Loucy (cell line): ENCODE data around the gene LRRC19.

ENCODE experiments used
- H2AFZ ChIP-seq: fragments of 200-600 bp; sonication (generic); 2 replicates; pipeline ENCODE4 v1.6.0; 2016; ENCODE audit warnings: antibody characterized with exemption, mild to moderate bottlenecking, low read length, moderate library complexity
- H3F3A ChIP-seq: fragments of 200-600 bp; 2 replicates; pipeline ENCODE4 v1.6.0; 2016; ENCODE audit warnings: antibody characterized with exemption, low read depth, mild to moderate bottlenecking
- H3K27me3 ChIP-seq: fragments of 200-600 bp; sonication (generic); 2 replicates; pipeline ENCODE4 v1.6.1; 2014; ENCODE audit warnings: low read length, mild to moderate bottlenecking; ENCODE audit not compliant: insufficient read depth, poor library complexity, severe bottlenecking
- H3K36me3 ChIP-seq: fragments of 200-600 bp; sonication (generic); 2 replicates; pipeline ENCODE4 v1.6.1; 2016; ENCODE audit warnings: low read length; ENCODE audit not compliant: insufficient read depth
- H3K4me1 ChIP-seq: fragments of 200-600 bp; sonication (generic); 2 replicates; pipeline ENCODE4 v1.5.1; 2014; ENCODE audit warnings: low read length, mild to moderate bottlenecking; ENCODE audit not compliant: insufficient read depth, poor library complexity, severe bottlenecking
- H3K4me2 ChIP-seq: fragments of 200-600 bp; sonication (generic); 2 replicates; pipeline ENCODE4 v1.6.0; 2014; ENCODE audit warnings: antibody characterized with exemption, low read length, low read depth, mild to moderate bottlenecking; ENCODE audit not compliant: poor library complexity, severe bottlenecking
- H3K4me3 ChIP-seq: fragments of 200-600 bp; sonication (generic); 2 replicates; pipeline ENCODE4 v1.5.1; 2014; ENCODE audit warnings: low read length, mild to moderate bottlenecking, mixed read lengths; ENCODE audit not compliant: poor library complexity, severe bottlenecking
- H3K79me2 ChIP-seq: fragments of 200-600 bp; sonication (generic); 2 replicates; pipeline ENCODE4 v1.6.1; 2014; ENCODE audit warnings: low read length; ENCODE audit not compliant: insufficient read depth
- H3K9ac ChIP-seq: fragments of 200-600 bp; sonication (generic); 2 replicates; pipeline ENCODE4 v1.6.0; 2014; ENCODE audit warnings: mild to moderate bottlenecking, low read depth, low read length, moderate library complexity; ENCODE audit not compliant: poor library complexity, severe bottlenecking
- H3K9me2 ChIP-seq: fragments of 200-600 bp; sonication (generic); replicated peaks from 2 replicates; pipeline ENCODE4 v1.6.1; 2016; ENCODE audit warnings: low read depth, low read length, mixed read lengths
- H3K9me3 ChIP-seq: fragments of 200-600 bp; sonication (generic); 2 replicates; pipeline ENCODE4 v1.6.1; 2014; ENCODE audit warnings: mild to moderate bottlenecking, antibody characterized with exemption, low read length, low read depth; ENCODE audit not compliant: insufficient read depth
- H4K20me1 ChIP-seq: fragments of 200-600 bp; sonication (generic); 2 replicates; pipeline ENCODE4 v1.6.0; 2014; ENCODE audit warnings: antibody characterized with exemption, low read length, mild to moderate bottlenecking; ENCODE audit not compliant: insufficient read depth, poor library complexity, severe bottlenecking
- CTCF ChIP-seq: fragments of 200-600 bp; sonication (generic); conservative IDR thresholded peaks from 2 replicates; pipeline ENCODE4 v1.5.1; 2014; ENCODE audit warnings: mild to moderate bottlenecking, antibody characterized with exemption, low read length
- EZH2phosphoT487 ChIP-seq: fragments of 200-600 bp; IDR thresholded peaks from 2 replicates; pipeline ENCODE4 v1.6.1; 2018; ENCODE audit warnings: antibody characterized with exemption, mild to moderate bottlenecking, moderate library complexity, borderline replicate concordance

LRRC19 gene

GRCh38 chr9:27033815-27034403 is 28.4 kb upstream of the LRRC19 start:
- H3K27me3 ChIP-seq = no peaks in the 10 kb centered on the region
- no peaks in the 10 kb centered on the region for H3K36me3 ChIP-seq
- H3K4me3 ChIP-seq = no peak overlapping the region
- TF ChIP-seq EZH2phosphoT487 = no peak
- peak; percentile 84 for TF ChIP-seq CTCF
- no peaks in the 10 kb centered on the region for H3K9me2 ChIP-seq
- H2AFZ ChIP-seq = no peak overlapping the region
- no peak overlapping the region for H3K9ac ChIP-seq
- H3K79me2 ChIP-seq = no peaks in the 10 kb centered on the region
- no peaks in the 10 kb centered on the region for H3K9me3 ChIP-seq
- H4K20me1 ChIP-seq = no peaks in the 10 kb centered on the region
- H3K4me1 ChIP-seq = no peaks in the 10 kb centered on the region
- no peak overlapping the region for H3K4me2 ChIP-seq
- H3F3A ChIP-seq = no peaks in the 10 kb centered on the region

GRCh38 chr9:27029186-27029585 is 23.7 kb upstream of the LRRC19 start:
- no peak for TF ChIP-seq EZH2phosphoT487
- TF ChIP-seq CTCF = no peak
- no peak overlapping the region for H3K4me3 ChIP-seq
- no peaks in the 10 kb centered on the region for H3F3A ChIP-seq
- H3K9ac ChIP-seq = no peak overlapping the region
- peaks cover 6% of the 10 kb centered on the region; the same call in 1 of the 2 replicates for H3K36me3 ChIP-seq
- no peak overlapping the region for H3K4me2 ChIP-seq
- H3K9me3 ChIP-seq = no peaks in the 10 kb centered on the region
- no peaks in the 10 kb centered on the region for H3K4me1 ChIP-seq
- H3K9me2 ChIP-seq = no peaks in the 10 kb centered on the region
- H3K27me3 ChIP-seq = no peaks in the 10 kb centered on the region
- H4K20me1 ChIP-seq = no peaks in the 10 kb centered on the region
- no peaks in the 10 kb centered on the region for H3K79me2 ChIP-seq
- no peak overlapping the region for H2AFZ ChIP-seq

GRCh38 chr9:27022920-27023319 is 17.4 kb upstream of the LRRC19 start:
- Histone ChIP-seq H3K4me1 (no peaks in the 10 kb centered on the region), H2AFZ (no peak overlapping the region), H3K9me2 (no peaks in the 10 kb centered on the region), H4K20me1 (no peaks in the 10 kb centered on the region), H3K79me2 (no peaks in the 10 kb centered on the region), H3K27me3 (no peaks in the 10 kb centered on the region), H3K9me3 (no peaks in the 10 kb centered on the region), H3K4me3 (no peak overlapping the region), H3K4me2 (no peak overlapping the region), H3K9ac (no peak overlapping the region), H3K36me3 (peaks cover 10% of the 10 kb centered on the region; the same call in 1 of the 2 replicates), H3F3A (no peaks in the 10 kb centered on the region)
- TF ChIP-seq CTCF = no peak
- no peak for TF ChIP-seq EZH2phosphoT487
